Fibroblast of skin of scalp (primary cell): Measurements from ENCODE around the gene TNKS2.
"Not testable (repeated sequence)": the region's sequence is repeated elsewhere in the genome, so short reads cannot be mapped to it uniquely, and the experiment has no call there.

ENCODE experiments used
- DNase-seq: peaks from one replicate; pipeline ENCODE4 v3.0.0-alpha.2; 2013

The TNKS2 gene

DNA sequence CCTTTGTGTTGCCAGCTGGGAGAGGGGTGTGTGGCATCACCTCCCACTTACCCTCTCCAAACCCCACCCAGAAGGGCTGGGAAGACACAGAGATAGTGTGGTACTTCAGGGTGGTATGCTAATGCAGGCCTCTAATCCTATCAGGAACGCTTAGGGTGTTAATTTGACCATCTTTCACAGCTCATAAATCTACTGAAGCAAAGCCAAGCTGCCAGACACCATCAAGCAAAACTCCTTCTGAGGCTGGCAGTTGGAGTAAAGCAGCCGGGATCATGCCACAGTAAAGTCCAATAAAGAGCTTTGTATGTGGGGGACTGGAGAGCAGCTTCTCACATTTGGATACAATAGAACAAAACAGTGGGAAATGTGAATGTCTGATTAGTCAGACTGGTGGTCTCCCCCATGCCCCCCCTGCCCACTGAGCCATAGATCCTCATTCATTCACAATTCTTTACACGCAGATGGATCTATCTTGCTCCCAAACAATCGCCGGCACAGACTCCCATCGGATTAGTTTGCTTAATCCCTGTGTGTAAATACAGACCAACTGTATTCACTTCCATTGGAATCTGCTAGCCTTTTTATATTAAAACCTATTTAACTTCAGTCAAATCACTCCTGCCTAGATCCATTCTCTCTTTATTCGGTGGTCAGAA, 81.4 kb downstream of the TNKS2 start:
- no peak for DNase-seq

DNA sequence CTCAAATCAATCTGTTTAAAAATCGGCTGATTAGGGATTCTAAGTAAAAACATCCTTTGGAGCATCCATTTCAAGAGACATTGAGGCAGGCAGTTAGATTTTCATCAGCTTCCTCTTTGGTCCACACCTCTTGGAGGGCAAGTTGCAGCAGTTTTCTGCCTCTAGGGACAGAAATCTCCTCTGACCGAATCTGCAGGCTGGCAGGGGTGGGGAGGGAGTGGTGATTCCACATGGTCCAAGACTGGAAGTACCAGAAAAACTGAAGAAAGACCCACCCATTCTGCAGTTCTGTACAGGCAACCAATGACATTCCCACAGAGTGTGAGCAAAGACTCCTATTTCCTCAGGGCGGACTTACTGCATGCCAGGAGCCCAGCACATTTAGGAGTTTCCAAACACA, 82.1 kb downstream of the TNKS2 start:
- peak; percentile 9 for DNase-seq

DNA sequence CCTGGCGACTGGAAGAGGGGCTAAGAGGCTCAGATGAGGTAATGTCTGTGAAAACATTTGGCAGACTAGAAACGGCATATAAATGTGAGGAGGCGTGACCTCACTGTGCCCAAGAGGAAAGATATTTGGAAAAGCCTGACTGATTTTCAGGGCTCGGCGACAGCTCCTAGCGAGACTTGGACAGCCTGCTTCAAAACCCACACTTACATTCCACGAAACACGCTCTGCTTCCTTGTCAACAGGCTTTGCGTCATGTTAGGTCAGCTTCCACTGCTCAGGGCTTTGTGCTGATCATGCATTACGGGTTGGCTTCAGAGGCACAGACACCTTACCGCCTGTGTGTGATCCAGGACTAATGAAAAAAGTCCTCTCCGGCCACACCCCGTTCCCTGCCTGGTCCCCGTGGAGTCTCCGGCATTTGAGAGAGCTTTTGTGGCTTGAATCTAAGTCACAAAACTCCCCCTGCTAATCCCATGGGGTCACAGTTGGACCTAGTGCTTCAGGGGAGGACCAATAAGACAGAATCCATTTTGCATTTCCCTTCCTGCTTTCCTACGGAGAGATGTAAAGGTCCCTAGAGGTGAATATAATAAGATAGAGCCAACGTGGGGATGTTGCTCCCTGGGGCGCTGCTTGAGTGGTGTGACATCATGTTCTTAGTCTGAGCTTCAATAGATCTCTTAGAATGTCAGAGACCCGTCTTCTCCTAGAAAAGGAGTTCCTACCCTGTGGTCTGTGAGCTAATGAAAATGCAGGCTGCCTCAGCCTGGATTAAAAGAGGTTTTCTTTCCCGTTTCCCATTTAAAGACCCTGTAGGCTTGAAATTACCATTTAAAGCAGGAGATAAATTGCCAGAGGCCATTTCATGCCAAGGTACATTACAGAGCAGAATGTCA, 85.6 kb downstream of the TNKS2 start:
- peak; percentile 57 for DNase-seq

DNA sequence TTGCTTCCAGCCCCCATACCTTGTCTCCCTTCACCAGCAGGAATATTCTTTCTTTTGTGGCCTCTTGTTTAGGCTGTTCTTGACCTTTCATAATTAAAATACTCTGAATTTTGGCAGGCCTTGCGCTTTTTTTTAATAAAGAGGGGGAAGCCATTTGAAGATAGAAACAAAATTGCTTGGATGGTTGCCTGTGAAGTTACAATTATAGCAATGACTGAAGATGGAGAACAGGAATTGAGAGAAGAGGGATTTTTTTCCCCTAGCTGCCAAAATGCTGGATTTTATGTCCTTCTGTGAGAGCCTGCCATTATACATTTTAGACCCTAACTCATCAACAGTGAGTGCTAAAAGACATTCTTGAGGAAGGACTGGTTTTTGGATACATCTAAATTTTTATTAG, 86.3 kb downstream of the TNKS2 start:
- no peak for DNase-seq

DNA sequence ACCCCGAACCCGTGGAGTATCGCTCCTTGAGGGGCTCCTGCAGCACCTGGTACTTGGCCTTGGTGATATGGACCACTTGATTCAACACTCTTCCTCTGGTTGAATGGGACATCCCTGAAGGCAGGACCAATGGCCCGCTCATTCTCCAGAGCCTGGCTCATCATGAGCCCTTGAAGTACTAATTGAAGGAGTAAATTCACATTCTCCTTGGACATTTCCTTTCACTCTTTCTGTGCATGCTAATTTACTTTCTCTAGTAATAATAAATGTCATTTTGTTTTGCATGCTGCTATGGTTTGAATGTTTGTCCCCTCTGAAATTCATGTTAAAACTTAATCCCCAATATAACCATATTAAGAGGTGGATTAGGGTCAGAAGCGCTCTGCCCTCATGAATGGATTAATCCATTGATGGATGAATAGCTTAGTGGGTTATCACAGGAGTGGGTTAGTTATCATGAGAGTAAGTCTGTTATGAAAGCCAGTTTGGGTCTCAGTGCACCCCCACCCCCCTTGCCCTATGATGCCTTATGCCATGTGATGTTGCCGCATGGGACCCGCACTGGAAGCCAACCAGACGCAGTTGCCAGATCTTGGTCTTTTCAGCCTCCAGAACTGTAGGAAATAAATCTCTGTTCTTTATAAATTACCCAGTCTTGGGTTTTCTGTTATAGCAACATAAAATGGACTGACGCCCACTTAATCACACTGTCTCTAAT, 87.3 kb downstream of the TNKS2 start:
- DNase-seq: no peak

DNA sequence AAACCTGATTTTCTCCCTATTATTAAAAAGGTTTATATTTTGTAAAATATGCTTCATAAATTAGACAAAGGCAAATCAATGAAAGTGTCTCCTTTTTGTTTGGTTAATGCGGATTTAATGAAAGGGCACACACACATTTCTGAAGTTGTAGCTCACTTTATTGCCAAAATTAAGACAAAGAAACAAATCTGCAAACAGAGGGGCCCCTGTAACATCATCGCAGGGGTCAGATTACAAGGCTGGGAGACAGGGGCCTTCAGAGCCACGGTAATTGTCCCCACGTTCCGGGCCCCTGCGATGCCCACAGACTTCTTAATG, 88.7 kb downstream of the TNKS2 start:
- no peak for DNase-seq

DNA sequence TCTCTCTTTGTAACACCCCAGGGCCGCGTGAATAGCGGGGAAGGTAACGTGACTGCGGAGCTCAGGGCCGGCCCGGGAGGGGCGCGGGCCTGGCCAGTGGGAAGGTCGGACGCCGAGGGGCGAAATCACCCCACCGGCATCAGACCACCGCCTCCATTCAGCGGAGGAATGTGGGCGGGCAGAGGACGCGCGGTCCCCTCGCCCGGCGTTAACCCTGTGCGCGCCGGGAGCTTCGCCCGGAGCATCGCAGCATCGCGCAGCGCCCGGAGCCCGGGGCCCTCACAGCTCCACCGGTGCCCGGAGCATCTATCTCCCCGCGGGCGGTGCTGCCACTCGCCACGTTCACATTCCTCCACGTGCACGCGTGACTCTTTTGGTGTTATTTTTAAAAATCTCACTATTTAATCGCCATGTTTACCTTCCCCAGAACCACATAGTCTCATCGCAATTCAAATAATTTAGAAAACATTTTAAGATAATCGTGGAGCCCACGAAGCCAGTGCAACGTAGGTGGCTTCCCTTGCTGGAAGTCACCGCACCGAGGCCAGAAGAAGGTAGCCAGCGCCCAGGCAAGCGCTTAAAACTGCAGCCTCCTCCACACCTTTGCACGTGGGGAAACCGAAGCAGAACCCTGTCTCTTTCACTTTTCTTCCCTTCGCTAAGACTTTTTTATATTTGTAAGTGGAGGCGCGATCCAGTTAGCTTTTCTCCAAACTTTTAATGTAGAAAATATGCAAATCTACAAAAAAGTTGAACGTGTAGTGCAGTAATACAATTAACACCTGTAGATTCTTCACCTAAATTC, 89.2 kb downstream of the TNKS2 start:
- peak; percentile 22 for DNase-seq

DNA sequence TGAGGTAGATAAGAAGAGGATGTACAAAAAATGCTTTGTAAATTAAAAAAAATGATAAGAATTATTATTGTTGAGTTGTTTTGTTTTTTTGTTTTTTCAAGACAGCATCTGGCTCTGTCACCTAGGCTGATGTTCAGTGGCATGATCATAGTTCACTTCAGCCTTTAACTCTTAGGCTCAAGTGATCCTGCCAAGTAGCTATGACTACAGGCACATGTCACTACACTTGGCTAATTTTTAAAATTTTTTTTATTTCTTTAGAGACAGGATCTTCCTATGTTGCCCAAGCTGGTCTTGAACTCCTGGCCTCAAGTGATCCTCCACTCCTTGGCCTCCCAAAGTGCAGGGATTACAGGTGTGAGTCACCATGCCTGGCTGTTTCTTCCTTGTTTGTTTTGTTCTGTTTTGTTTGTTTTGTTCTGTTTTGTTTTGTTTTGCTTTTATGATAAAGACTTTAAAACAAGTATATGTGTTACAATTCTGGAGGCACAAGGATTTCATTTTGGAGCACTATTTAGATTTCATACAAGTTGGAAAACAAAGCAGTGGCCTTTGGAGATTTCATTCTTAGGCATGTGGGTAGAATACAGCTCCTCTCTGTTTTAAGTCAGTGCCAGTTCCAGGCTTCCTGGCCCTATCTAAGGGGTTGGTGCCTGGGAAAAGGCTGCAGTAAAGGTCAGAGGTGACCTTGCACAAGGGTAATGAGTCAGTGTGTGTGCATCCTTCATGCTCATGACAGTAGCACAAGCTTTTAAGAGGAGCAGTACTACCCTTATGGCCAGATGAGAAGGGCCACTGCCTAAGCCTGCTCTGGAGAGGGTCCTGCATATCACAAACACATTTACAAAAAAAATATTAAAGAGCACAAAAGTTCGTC, 93.1 kb downstream of the TNKS2 start:
- DNase-seq: no peak

DNA sequence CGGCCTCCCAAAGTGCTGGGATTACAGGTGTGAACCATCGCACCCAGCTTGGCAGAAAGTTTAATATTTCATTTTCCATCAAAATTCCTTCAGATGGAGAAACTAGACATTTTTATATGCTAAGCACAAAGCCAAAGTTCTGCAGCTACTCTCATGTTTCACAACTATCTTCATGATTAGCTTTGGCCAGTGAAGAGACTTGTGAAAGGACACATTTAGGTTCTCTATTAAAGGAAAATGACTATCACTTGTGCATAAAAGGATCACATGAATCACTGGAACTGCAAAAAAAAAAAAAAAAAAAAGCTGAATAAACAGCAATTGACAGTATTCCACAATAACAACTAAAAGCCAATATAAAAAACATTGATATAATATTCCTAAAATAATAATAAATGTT, 94.8 kb downstream of the TNKS2 start:
- DNase-seq: no peak

DNA sequence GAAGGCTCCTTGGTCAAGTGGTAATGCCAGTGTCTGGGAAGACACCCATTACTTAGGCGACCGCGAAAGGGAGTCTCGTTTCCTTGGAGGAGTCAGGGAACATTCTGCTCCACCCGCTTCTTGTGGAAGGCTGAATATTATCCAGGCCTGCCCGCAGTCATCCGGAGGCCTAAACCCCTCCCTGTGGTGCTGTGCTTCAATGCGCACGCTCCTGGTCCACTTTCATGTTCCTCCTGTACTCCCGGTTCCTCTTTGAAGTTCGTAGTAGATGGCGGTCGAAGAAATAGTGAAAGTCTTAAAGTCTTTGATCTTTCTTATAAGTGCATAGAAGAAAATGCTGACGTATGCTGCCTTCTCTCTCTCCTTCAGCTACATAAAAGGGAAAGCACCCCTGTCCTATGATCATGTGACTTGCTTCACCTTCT, 96.0 kb downstream of the TNKS2 start:
- DNase-seq: not testable (repeated sequence)

DNA sequence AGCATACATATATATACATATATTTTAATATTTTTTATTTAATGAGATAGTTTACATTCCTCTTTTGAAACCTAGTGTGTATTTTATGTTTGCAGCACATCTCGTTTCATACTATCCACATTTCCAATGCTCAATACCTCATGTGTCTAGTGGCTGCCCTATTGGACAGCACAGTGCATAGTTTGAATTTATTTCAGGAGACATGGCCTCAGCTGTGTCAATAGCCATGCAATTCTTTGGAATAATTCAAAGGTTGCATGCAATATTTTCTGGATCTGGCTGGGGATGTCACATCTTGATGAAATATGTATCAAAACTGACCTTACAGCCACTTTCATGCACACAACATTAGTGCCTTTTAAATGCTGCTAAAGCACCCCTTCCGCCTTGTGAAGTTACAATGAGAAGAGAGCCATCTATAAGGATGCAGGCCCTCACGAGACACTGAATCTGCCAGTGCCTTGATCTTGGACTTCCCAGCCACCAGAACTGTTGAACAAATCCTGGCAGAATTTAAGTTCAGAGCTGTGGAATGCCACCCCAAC, 98.1 kb downstream of the TNKS2 start:
- no peak for DNase-seq

DNA sequence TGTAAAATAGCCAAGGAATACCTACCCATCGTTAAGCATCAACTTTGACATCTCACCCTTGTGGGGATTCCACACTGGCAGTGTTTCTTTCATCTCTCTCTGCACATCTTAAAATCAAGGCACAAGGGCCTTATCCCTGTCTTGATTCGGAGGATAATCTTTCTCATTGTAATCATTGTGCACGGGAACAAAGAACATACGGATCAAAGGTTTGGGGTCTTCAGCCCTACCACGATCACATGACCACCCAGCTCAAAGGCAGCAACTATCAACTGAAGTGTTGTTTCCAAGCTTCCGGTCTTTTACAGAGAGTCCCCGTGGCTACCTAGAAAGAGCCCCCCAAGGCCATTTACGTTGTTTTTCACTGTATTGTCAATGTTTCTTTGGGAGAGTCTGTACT, 99.2 kb downstream of the TNKS2 start:
- DNase-seq: no peak

DNA sequence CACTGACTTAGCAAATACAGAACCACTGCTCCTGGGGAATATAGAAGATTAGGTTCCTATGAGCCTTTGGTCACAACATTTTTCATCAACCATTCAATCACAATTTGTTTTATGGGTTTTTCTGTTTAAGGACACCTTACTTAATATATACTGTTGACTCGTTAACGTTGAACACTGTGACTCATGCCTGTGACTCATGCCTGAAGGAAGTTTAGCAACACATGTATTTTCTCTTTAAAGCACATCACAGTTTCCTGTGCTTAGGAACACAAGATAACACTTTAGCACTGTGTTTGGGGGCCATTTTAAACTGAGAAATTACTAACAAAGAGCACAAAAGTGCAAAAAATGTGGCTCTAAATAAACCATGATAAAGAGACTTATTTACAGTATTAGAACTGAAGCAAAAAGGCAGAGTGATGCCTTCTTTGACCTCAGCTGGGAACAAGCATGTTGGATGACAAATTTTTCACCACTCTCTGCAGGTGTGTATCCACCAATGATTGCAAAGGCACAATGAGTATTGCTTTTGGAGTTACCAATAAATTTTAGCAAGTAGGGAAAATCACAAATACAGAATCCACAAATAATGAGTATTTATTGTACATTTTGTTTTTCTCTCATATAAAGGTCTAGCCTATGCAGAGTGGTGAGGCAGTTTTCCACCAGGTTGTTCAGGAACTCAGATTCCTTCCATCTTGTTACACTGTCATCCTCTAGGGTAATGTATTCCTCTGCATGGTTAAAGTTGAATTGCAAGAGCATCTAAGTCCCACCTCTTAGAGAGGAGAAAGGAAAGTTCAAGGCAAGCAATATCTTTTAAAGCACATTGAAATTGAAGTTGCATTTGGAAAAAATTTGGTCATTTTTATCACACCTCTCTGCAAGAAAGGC, 103.8 kb downstream of the TNKS2 start:
- DNase-seq: peak; percentile 78

DNA sequence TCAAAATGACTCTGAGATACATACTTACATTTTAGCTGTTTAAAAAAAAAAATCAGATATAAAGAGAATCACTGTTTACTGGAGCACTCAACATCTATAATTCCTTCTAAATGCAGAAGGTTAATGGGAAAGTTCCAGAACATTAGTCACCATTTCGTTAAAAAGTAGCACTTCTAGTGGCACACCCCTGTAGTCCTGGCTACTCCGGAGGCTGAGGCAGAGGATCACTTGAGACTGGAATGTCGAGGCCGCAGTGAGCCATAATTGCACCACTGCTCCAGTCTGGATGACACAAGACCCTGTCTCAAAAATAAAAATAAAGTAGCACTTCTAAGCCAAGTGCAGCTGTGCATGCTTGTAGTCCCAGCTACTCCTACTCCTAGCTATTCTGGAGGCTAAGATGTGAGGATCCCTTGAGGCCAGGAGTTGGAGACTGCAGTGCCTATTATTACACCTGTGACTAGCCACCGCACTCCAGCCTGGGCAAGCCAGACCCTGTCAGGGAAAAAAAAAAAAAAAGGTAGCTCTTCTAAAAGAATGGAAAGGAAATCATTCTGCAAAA, 108.9 kb downstream of the TNKS2 start:
- DNase-seq: no peak

DNA sequence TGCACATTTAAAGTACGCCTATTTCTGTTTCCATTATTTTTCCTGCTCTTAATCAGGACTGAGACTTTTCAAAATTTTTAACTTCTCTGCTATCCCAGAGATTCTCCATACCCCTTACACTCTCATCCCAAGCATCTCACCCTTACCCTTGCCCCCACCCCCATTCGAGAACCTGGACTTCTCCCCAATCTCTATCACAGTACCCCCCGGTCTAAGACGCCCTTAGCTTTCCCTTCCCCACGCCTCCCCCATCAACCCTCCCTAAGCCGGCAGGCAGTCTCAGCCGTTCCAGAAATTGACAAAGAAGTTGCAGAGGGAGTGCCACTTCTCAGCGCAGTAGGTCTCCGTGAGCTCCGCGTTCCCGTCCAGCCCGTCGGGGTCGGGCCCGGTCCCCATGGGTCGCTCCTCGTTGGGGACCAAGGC, 109.7 kb downstream of the TNKS2 start:
- no peak for DNase-seq

DNA sequence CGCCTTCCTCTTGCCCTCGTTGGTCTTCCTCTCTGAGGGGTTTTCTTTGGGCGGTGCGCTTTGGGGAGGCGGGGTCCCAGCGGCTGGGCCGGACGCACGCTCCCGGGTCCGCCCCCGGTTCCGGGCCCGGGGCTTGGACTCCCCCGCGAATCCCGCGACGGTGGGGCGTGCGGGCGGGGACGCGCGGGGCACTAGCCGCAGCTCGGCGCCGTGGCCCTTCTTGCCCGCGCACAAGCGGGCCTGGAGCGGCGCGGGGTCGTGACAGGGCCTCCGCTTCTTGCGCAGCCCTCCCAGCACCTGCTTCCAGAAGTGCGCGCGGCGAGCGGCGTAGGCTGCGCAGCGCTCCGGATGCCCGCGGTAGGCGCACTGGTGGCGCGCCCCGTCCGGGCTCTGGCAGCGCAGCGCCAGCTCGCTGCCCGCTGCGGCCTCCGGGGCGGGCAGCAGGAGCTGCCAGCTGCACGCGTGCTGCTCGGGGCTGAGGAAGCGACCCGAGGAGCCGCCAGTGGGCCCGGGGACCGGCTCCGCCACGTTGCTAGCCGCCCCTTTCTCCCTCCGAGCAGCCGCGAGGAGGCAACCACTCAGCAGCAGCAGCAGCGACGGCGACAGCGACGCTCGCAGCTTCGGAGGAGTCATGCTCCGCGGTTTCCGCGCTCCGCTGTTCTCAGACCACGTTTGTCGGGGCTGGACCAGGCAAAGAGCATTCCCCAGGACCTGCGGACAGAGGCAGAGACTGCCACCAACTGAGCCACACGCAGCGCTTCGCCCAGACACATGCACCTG, 110.3 kb downstream of the TNKS2 start:
- peak; percentile 83 for DNase-seq

DNA sequence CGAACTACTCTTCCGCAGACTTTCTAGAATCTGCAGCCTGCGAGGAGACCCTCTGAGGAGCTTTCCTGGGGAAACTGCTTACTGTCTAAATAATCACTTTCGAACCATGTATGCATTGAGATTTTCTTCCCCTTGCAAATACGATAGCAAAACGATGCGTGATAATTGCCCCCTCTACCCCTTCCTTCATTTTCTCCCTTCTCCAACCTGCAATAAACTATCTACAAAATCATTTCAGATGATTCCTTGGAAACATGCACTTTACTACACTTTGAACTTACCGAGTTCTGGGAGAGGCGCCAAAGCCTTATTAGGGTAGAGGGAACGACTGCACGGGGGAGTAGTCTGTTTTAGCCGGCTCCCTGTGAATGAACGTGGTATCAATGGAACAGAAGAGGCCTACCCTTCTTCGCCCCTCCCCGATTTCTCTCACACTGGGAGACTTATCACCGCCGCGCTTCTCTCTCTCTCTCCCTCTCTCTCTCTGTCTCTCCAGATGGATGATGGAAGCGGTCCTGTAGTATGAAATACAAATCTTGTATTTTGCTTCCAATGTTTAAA, 111.0 kb downstream of the TNKS2 start, which contains the start of gene FGFBP3:
TSS of gene FGFBP3 (minus strand) at position 370 of the 561 bp plus-strand sequence. CDS start 517 bp downstream, outside the sequence.
- DNase-seq: peak; percentile 48

DNA sequence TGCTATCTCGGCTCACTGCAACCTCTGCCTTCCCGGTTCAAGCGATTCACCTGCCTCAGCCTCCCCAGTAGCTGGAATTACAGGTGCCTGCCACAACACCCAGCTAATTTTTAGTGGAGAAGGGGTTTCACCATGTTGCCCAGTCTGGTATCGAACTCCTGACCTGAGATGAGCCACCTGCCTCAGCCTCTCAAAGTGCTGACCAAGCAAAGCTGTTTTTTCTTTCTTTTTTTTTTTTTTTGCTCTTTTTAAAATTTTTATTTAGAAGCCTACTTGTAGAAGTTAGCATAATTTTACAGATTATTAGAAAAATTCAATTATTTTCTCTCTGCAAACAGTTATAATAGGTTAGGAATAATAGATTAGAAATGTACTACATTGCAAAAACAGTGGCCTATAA, 112.2 kb downstream of the TNKS2 start:
- no peak for DNase-seq
